PFSK-1 (cell line): ENCODE data around the gene NR2E1.

Source experiments
- POLR2AphosphoS5 ChIP-seq: IDR thresholded peaks from 2 replicates; pipeline ENCODE4 v1.6.1; 2012; ENCODE audit warnings: low read depth, mild to moderate bottlenecking, control low read depth, low read length, moderate library complexity
- TF ChIP-seq, protein P1 (sequence below), 2 experiments: IDR thresholded peaks; 2 replicates each; pipeline versions ENCODE4 v1.6.1 to v1.8.0; 2011 to 2012; ENCODE audit warnings: low read depth in 2 of 2, low read length in 2 of 2, control low read depth in 1 of 2, inconsistent platforms in 1 of 2, mild to moderate bottlenecking in 1 of 2, moderate library complexity in 1 of 2; ENCODE audit not compliant: insufficient read depth in 1 of 2

GRCh38 chr6:108176281-108177089 lies 10.7 kb downstream of the NR2E1 start:
- TF ChIP-seq, protein P1, sequence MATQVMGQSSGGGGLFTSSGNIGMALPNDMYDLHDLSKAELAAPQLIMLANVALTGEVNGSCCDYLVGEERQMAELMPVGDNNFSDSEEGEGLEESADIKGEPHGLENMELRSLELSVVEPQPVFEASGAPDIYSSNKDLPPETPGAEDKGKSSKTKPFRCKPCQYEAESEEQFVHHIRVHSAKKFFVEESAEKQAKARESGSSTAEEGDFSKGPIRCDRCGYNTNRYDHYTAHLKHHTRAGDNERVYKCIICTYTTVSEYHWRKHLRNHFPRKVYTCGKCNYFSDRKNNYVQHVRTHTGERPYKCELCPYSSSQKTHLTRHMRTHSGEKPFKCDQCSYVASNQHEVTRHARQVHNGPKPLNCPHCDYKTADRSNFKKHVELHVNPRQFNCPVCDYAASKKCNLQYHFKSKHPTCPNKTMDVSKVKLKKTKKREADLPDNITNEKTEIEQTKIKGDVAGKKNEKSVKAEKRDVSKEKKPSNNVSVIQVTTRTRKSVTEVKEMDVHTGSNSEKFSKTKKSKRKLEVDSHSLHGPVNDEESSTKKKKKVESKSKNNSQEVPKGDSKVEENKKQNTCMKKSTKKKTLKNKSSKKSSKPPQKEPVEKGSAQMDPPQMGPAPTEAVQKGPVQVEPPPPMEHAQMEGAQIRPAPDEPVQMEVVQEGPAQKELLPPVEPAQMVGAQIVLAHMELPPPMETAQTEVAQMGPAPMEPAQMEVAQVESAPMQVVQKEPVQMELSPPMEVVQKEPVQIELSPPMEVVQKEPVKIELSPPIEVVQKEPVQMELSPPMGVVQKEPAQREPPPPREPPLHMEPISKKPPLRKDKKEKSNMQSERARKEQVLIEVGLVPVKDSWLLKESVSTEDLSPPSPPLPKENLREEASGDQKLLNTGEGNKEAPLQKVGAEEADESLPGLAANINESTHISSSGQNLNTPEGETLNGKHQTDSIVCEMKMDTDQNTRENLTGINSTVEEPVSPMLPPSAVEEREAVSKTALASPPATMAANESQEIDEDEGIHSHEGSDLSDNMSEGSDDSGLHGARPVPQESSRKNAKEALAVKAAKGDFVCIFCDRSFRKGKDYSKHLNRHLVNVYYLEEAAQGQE (IDR thresholded peaks at IDR 0.05; ENCODE audit: insufficient read depth in 1 of 2, low read depth in 2 of 2, low read length in 2 of 2): no peak
- TF ChIP-seq POLR2AphosphoS5: no peak
